HepG2 (cell line): ENCODE results near the gene CES3. TPM values are rescaled to one million over a fixed set of nuclear protein-coding genes. Genes with fewer than 3 reads are reported as not detected.

ENCODE experiments used
- ARHGAP35 ChIP-seq: sonication (generic); formaldehyde crosslinking; IDR thresholded peaks from 2 replicates; pipeline ENCODE4 v1.9.0; 2022; ENCODE audit warnings: mild to moderate bottlenecking, inconsistent platforms, moderate library complexity, missing genetic modification reagents, borderline replicate concordance
- DZIP1 ChIP-seq: sonication (generic); formaldehyde crosslinking; IDR thresholded peaks from 2 replicates; pipeline ENCODE4 v1.5.0; 2020; ENCODE audit warnings: mild to moderate bottlenecking, missing genetic modification reagents
- HMGA1 ChIP-seq: sonication (generic); formaldehyde crosslinking; conservative IDR thresholded peaks from 2 replicates; pipeline ENCODE4 v1.4.0; 2020; ENCODE audit warnings: missing genetic modification reagents
- MYNN ChIP-seq: sonication (generic); formaldehyde crosslinking; IDR thresholded peaks from 2 replicates; pipeline ENCODE4 v1.4.0; 2020; ENCODE audit warnings: mild to moderate bottlenecking, low read depth, missing genetic modification reagents
- NFE2L1 ChIP-seq: sonication (generic); formaldehyde crosslinking; IDR thresholded peaks from 2 replicates; pipeline ENCODE4 v1.4.0; 2020; ENCODE audit warnings: missing genetic modification reagents, mild to moderate bottlenecking, borderline replicate concordance
- NFE2L2 ChIP-seq: fragments of 150-350 bp; IDR thresholded peaks from 2 replicates; pipeline ENCODE4 v1.6.1; 2014; ENCODE audit warnings: low read length
- NR1H2 ChIP-seq: sonication (generic); formaldehyde crosslinking; IDR thresholded peaks from 2 replicates; pipeline ENCODE4 v1.8.1; 2022; ENCODE audit warnings: low read depth, missing genetic modification reagents, borderline replicate concordance
- PRPF4 ChIP-seq: fragments of 200-400 bp; formaldehyde crosslinking; IDR thresholded peaks from 2 replicates; pipeline ENCODE4 v1.6.1; 2016; ENCODE audit warnings: low read length, low read depth; ENCODE audit not compliant: poor library complexity, severe bottlenecking
- RARG ChIP-seq: sonication (generic); formaldehyde crosslinking; IDR thresholded peaks from 2 replicates; pipeline ENCODE4 v1.4.0; 2020; ENCODE audit warnings: low read depth, mild to moderate bottlenecking, missing genetic modification reagents
- TBX2 ChIP-seq: sonication (generic); formaldehyde crosslinking; IDR thresholded peaks from 2 replicates; pipeline ENCODE4 v1.5.0; 2020; ENCODE audit warnings: missing genetic modification reagents, mild to moderate bottlenecking, borderline replicate concordance
- UBTF ChIP-seq: sonication (generic); formaldehyde crosslinking; IDR thresholded peaks from 2 replicates; pipeline ENCODE4 v1.4.0; 2020; ENCODE audit warnings: mild to moderate bottlenecking, missing genetic modification reagents
- XRCC5 ChIP-seq: fragments of 200-400 bp; formaldehyde crosslinking; optimal IDR thresholded peaks from 2 replicates; pipeline ENCODE3; 2017; ENCODE audit warnings: mild to moderate bottlenecking, low read length
- ZFP91 ChIP-seq: sonication (generic); formaldehyde crosslinking; IDR thresholded peaks from 2 replicates; pipeline ENCODE4 v1.9.0; 2022; ENCODE audit warnings: missing genetic modification reagents, mild to moderate bottlenecking, borderline replicate concordance
- ZNF44 ChIP-seq: sonication (generic); formaldehyde crosslinking; IDR thresholded peaks from 2 replicates; pipeline ENCODE4 v1.5.1; 2020; ENCODE audit warnings: mild to moderate bottlenecking, missing genetic modification reagents
- ZNF576 ChIP-seq: sonication (generic); formaldehyde crosslinking; IDR thresholded peaks from 2 replicates; pipeline ENCODE4 v1.4.0; 2020; ENCODE audit warnings: mild to moderate bottlenecking, missing genetic modification reagents
- ZNF740 ChIP-seq: sonication (generic); formaldehyde crosslinking; IDR thresholded peaks from 2 replicates; pipeline ENCODE4 v1.4.0; 2020; ENCODE audit warnings: missing genetic modification reagents
- ZNF800 ChIP-seq: sonication (generic); formaldehyde crosslinking; IDR thresholded peaks from 2 replicates; pipeline ENCODE4 v1.4.0; 2020; ENCODE audit warnings: missing genetic modification reagents
- polyA plus RNA-seq, 8 experiments: library from polyadenylated mRNA; depleted of rRNA in 3 of 8; stranded (reverse) in 7 of 8; unstranded in 1 of 8; fragments of >200 nt; fragmentation: Illumina TruSeq in 4 of 8; extraction: Trizol in 4 of 8; gene quantifications; 2 replicates each; pipeline versions ENCODE4 v1.2.1 to v1.2.3, GENCODE V29; 2011 to 2016; ENCODE audit warnings: low read depth in 4 of 8, missing spikeins in 1 of 8, mixed read lengths in 1 of 8; ENCODE audit not compliant: insufficient read depth in 1 of 8
- total RNA-seq, 5 experiments: library from RNA; depleted of rRNA; stranded (reverse); fragments of >200 nt; fragmentation: Illumina TruSeq; extraction: Trizol; gene quantifications; 2 replicates each; pipeline ENCODE4 v1.2.3, GENCODE V29; 2016; ENCODE audit warnings: low read depth in 1 of 5

CES3 gene
- total and polyA plus RNA-seq, 2 of the 13 experiments (the other 11 are each of a cell fraction or from before 2014, with no cell fraction given), result 6.6 to 17.4 TPM

GRCh38 chr16:66934138-66934838, 26.8 kb upstream of the CES3 start, which contains the start of gene CIAO2B (continued):
- TF ChIP-seq UBTF (CRISPR knock-in tag), result peak; percentile 98
- TF ChIP-seq NFE2L2, result no peak
- TF ChIP-seq ZNF44 (CRISPR knock-in tag), result no peak
- peak; percentile 96 for TF ChIP-seq ZFP91
- peak; percentile 90 for TF ChIP-seq TBX2 (CRISPR knock-in tag)
- peak; percentile 76 for TF ChIP-seq XRCC5
- TF ChIP-seq ARHGAP35, result peak; percentile 96
- TF ChIP-seq NFE2L1 (CRISPR knock-in tag), result no peak
- peak; percentile 51; the same call in 1 of the 2 replicates for TF ChIP-seq NR1H2 (CRISPR knock-in tag)
- TF ChIP-seq PRPF4, result no peak
- peak; percentile 90 for TF ChIP-seq ZNF800 (CRISPR knock-in tag)
- peak; percentile 94 for TF ChIP-seq ZNF740
- TF ChIP-seq RARG (CRISPR knock-in tag), result no peak
- peak; percentile 51 for TF ChIP-seq DZIP1 (CRISPR knock-in tag)
- no peak for TF ChIP-seq HMGA1 (CRISPR knock-in tag)
- TF ChIP-seq ZNF576 (CRISPR knock-in tag), result peak; percentile 74; the same call in 1 of the 2 replicates
- TF ChIP-seq MYNN (CRISPR knock-in tag), result 0 out of 2 replicates have a peak, but pooled peaks have one; percentile 69
